ENCODE measurements around the gene LYPD1.
A peak's percentile ranks its signal among the peaks of the same experiment; 100 is the strongest.

The LYPD1 gene

DNA sequence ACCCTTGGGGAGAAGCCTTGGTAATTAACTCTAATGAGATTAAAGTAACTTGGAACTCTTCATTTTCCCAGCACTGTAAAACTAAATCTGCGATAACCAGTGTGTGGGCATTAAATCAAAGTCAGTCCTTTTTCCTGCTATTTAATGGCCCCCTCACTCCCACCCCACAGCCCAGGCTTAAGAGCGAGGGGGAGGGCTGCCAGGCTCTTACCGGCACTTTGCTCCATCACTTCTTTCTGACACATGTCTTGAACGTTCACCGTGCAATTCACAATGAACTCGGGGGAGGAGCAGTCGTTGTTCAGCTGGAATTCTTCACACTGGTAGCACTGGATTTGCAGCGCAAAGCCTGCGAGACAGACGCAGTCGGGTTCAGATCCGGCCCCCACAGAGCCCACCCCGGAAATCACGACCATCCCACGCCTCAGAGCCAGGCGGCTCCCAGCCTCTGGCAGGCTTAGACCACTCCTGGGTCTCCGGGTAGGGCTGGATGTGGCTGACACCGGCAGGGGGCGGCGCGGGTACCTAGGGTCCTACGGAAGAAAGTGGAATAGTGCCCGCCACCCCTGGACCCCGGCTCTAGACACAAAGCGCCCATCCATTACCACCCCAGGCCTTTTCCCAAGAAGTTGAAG is 1.7 kb downstream of the LYPD1 start:
- no peak for DNase-seq (ENCODE audit: low spot score)

GRCh38 chr2:132667706-132668105 is 2.3 kb downstream of the LYPD1 start:
- DNase-seq (ENCODE audit: low spot score): no peak

GRCh38 chr2:132665401-132666140 is 4.4 kb downstream of the LYPD1 start:
- DNase-seq (ENCODE audit: low spot score): no peak

- no peak for DNase-seq (ENCODE audit: low spot score)
These were observed 5.9 kb downstream of the LYPD1 start for GRCh38 chr2:132664096-132664495.

- no peak for DNase-seq (ENCODE audit: low spot score)
These were observed 7.3 kb downstream of the LYPD1 start for GRCh38 chr2:132662732-132663131.

DNA sequence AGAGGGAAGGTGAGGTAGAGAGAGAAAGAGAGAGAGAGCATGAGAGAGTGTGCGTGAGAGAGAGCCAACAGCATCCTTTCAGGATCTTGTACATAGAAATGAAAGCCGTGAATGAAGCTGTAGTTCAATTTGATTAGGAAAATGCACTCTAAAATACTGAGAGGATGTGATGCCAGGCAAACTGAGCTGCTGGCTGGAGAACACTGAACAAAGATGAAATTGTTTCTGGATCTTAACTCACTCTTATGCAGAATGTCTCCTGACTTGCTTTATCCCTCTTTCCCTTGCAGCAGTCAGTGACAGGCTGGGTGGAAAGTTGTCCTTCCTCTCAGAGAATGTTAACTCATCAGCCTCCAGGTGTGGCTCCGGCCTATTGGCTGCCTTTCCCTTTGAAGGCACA is 10.7 kb downstream of the LYPD1 start:
- no peak for DNase-seq (ENCODE audit: low spot score)

DNA sequence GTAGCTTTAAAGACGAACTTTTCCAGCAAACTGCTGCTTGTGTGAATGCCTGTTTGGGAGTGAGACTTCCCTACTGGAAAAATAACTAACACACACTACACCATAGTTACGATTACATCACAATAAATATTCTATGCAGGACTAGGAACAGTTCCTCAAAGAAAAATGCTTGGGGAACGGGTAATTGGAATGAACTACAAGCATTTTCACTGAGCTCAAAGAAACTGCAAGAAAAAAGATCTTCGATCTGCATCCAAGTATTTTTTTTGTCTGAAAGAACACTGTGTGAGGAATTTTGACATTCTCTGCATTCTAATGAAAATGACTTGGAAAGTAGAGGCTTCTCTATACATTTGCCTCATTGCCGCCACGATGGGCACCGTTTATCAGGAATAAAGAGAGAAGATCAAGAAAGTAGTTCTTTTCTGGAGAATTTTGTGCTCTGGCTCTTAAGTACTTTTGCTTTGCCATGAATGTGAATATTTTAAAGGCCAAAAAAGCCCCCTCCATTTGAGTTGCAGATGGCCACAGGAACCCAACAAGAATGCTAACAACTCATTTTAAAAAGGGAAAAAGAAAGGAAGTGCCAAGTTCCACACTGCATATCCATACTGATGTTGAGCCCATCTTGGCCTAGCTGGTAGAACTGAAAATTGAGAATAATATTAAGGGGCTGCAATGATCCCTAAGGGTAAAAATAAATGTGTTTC is 13.6 kb downstream of the LYPD1 start:
- no peak for DNase-seq (ENCODE audit: low spot score)

- DNase-seq (ENCODE audit: low spot score): no peak
These were observed 15.0 kb downstream of the LYPD1 start for GRCh38 chr2:132654968-132655367.

DNA sequence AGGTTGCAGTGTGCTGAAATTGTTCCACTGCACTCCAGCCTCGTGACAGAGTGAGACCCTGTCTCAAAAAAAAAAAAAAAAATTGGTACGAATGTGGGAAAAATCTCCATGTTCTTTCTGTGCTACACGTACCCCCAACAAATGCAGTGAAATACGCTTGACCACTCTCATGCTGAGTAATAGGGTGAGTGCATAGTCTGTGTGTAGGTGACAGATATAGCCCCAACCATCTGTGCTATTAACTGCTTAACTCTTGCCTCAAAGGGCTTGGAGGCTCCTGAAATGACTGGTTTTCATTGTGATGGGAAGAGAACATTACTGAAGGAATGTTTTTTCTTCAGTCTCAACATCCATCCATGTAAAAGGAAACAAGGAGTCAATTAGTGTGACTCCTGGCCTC is 15.7 kb downstream of the LYPD1 start:
- no peak for DNase-seq (ENCODE audit: low spot score)

DNA sequence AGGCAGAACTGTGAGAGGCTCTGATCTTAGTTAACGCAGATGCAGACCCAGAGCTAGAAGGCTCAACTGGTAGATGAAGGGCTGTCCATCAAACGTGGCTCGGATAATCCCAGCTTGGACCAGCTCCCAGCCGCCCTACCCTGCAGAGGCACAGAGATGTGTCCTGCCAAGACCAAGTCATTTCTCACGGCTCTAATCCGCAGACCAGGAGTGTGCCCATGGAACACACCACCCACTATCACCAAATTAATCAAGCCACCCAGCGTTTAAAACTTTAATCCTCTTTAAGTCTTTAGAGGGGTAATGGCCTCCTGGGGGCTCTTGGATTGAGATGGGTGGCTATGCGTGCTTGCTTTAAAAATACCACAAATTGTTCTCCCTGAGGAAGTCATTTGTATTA is 17.5 kb downstream of the LYPD1 start:
- no peak for DNase-seq (ENCODE audit: low spot score)

DNA sequence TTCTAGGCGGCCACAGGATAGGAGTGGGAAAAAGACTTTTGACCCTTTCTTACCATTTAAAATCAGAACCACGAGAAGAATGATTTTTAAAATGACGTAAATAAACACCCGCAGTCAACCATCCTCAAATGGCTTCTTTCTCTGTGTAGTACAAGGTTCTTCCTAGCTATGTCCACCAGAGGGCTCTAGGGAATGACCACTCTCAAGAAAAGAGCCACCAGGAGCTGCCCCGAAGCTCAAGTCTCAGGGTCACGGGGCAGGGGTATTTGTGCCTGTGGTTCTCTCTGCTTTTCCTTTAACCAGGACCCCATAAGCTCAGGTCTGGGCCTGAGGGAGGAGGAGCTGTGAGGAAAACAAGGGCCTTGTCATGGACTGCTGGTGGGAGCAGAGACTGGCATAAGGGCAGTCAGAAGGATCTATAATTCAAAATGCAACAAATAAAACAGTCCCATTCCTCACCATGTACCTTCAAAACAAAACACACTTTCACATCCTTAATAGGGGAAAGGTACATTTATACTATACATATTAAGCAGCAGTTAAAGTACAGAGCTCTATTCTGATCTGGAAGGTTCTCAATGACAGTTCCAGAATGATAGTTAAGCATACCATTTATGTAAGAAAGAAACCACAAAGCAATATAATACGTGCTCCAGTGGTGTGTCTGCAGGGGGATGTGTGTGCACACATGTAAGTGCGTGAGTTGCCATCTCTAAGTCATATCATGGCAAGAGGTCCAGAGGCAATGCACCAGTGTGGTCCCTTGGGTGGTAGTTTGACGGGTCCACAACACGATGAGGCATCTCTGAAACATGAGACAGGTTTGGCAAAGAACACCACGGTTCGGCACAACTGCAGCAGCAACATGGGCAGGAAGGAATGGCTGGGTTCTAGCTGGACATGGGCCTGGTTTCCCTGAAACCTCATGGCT is 18.6 kb downstream of the LYPD1 start:
- DNase-seq (ENCODE audit: low spot score): peak; percentile 81

- no peak for DNase-seq (ENCODE audit: low spot score)
These were observed 23.4 kb downstream of the LYPD1 start for GRCh38 chr2:132646540-132647108.

GRCh38 chr2:132645722-132646539 is 24.1 kb downstream of the LYPD1 start:
- DNase-seq (ENCODE audit: low spot score): no peak

DNA sequence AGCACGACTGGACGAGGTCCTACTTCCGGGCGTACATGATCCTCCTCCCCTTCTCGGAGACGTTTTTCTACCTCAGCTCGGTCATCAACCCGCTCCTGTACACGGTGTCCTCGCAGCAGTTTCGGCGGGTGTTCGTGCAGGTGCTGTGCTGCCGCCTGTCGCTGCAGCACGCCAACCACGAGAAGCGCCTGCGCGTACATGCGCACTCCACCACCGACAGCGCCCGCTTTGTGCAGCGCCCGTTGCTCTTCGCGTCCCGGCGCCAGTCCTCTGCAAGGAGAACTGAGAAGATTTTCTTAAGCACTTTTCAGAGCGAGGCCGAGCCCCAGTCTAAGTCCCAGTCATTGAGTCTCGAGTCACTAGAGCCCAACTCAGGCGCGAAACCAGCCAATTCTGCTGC is 24.8 kb downstream of the LYPD1 start:
- DNase-seq (ENCODE audit: low spot score): no peak

- DNase-seq (ENCODE audit: low spot score): no peak
These were observed 27.6 kb downstream of the LYPD1 start for GRCh38 chr2:132642415-132642814.

- no peak for DNase-seq (ENCODE audit: low spot score)
These were observed 28.2 kb downstream of the LYPD1 start for GRCh38 chr2:132641819-132642218.

GRCh38 chr2:132640116-132640515 is 29.9 kb downstream of the LYPD1 start:
- no peak for DNase-seq (ENCODE audit: low spot score)

DNA sequence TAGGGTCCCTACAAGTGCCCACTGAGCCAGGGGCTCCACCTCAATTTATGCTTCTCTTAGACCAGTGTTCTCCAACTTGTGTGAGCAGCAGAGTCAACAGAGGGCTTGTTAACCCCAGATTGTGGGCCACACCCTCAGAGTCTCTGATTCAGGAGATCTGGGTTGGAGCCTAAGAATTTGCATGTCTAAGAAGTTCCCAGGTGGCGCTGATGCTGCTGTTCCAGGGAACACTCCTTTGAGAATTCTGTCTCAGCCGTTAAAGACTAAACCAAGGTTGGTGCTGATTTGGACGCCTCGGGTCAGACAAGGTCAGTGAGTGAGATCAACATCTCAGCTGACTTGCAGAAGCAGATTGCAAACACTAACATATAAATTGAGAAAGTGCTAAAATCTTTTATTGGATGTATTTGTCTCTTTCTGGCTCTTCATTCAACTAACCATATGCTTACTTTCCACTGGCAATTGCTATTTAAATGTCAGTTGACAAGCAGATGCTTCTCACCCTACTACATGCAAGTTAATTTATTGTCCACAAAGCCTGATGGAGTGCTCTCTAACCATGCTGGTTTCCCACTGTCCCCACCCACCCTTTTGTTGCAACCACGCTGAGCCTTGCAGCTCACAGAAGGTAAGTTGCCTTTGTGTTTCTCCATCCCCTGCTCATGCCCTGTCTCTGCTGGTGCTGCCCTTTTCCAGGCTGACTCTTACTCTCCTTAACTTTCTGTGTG is 31.5 kb downstream of the LYPD1 start:
- DNase-seq (ENCODE audit: low spot score): no peak

DNA sequence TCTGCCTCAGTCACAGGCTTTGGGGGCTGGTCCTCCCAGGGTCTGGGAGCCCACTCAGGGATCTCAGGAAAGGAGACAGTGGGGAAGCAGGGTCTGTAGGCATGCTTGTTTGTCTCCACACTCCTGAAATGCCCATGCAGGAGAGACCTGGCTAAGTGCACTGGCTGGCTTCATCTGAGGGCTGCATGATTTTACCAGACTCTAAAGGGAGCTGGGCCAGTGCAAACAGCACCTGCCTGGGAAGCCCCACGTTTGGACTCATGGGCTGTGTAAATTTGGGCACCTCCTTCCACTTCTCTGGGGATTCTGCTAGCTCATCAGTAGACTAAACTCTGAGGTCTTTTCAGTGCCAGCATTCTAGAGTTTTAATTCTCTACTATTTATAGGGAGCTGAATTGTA is 33.7 kb downstream of the LYPD1 start:
- no peak for DNase-seq (ENCODE audit: low spot score)

DNA sequence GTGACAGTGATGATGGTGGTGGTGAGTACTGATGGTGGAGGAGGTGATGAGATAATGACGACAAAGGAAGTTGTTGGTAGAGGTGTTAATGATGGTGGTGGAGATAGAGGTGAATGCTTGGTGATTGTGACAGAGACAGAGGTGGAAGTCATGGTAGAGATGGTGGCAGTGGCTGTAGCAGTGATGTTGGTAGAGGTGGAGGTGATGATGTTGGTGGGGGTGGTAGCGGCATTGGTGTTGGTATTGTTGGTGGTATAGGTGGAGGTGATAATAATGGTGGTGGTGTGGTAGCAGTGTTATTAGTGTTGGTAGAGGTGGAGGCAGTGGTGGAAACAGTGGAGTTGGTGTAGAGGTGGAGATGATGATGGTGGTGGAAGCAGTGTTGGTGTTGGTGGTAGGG is 36.4 kb downstream of the LYPD1 start:
- DNase-seq (ENCODE audit: low spot score): no peak

All from GM03348 (cell line).